Uterus (tissue), 4 donors: ENCODE measurements around the gene KLHL8. TPM values are rescaled to one million over a fixed set of nuclear protein-coding genes. Genes with fewer than 3 reads are reported as not detected.

Experiments
- DNase-seq, 2 donors: peaks; one replicate each; pipeline ENCODE4 v3.0.0-alpha.2; 2019 to 2020
- H3K27ac ChIP-seq, 2 donors: fragments of 200-600 bp; sonication (generic); 1 replicate in 1 of 2; 2 replicates in 1 of 2; pipeline ENCODE4 v1.5.1; 2016 to 2018
- H3K27me3 ChIP-seq, 2 donors: fragments of 200-600 bp; sonication (generic); one replicate each; pipeline ENCODE4 v1.5.1; 2018 to 2019; ENCODE audit warnings: control low read depth in 1 of 2
- H3K36me3 ChIP-seq, 2 donors: fragments of 200-600 bp; sonication (generic); one replicate each; pipeline ENCODE4 v1.5.1; 2019; ENCODE audit warnings: control low read depth in 1 of 2
- H3K4me1 ChIP-seq, 2 donors: fragments of 200-600 bp; sonication (generic); one replicate each; pipeline ENCODE4 v1.5.1; 2018 to 2019; ENCODE audit warnings: control low read depth in 1 of 2
- H3K4me3 ChIP-seq, 2 donors: fragments of 200-600 bp; sonication (generic); 1 replicate in 1 of 2; 2 replicates in 1 of 2; pipeline ENCODE4 v1.5.1; 2018 to 2019; ENCODE audit warnings: mild to moderate bottlenecking in 1 of 2
- H3K9me3 ChIP-seq, 2 donors: fragments of 200-600 bp; sonication (generic); one replicate each; pipeline ENCODE4 v1.5.1; 2019; ENCODE audit warnings: control low read depth in 1 of 2
- POLR2A ChIP-seq, 2 donors: fragments of 450-650 bp; IDR thresholded peaks; one replicate each; pipeline ENCODE4 v1.6.1; 2016; ENCODE audit warnings: antibody characterized with exemption in 2 of 2, mild to moderate bottlenecking in 1 of 2, moderate library complexity in 1 of 2
- intact Hi-C: fragments of 100-400 bp; cut with DNase I; formaldehyde crosslinking; loops from one replicate; pipeline ENCODE4 v1.15.1; 2023; ENCODE audit warnings: low total_unique reads
- total RNA-seq, 4 donors: library from RNA; depleted of rRNA in 3 of 4; stranded (reverse); fragments of >200 nt in 3 of 4; gene quantifications; one replicate each; pipeline versions ENCODE4 v1.1.0 to v1.2.4, GENCODE V29; 2014 to 2023
- TF ChIP-seq, protein P1 (sequence below), 4 experiments: fragments of 200-600 bp in 2 of 4; fragments of 450-650 bp in 2 of 4; sonication (generic) in 2 of 4; IDR thresholded peaks; one replicate each; pipeline ENCODE4 v1.5.1; 2016 to 2019; ENCODE audit warnings: antibody characterized with exemption in 4 of 4, mild to moderate bottlenecking in 2 of 4, moderate library complexity in 1 of 4
- donor health status: DM: yes; HTN: yes; CAD: no.

KLHL8 gene
- total RNA-seq, 4 donors from 2014 or later: 10.0 to 31.8 (median 24.5) TPM

DNA sequence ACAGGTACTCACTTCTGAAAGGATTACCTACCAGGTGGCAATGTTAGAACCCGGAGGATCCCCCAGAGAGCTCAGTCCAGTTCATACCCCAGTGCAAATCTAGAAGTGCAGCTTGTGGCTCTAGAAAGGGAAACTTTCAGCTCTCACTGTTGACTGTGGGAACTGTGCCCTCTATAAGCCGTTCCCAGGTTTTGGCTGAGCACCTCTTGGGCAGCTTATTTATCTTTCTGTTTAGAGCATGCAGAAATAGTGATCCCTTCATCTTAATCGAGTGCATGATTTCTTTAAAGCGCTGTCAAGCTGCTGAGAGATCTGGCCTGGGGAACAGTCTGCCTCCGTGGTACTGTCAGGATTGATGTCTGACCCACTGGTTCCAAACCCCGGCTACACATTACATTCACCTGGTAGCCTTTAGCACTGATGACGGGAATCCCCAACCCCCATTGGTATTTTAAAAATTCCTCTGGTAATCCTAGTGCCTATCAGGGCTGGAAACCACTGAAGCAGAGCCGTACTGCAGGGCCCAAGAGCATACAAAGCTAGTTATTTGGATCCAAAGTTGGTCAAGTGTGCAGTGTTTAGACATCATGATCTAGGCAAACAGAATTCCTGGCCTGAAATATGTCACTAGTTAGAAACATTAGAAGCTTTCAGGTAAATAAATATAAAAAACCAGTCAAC lies 103.2 kb downstream of the KLHL8 start:
- H3K27ac ChIP-seq: peak overlapping the region in 1 of 2 donors; percentile 33

DNA sequence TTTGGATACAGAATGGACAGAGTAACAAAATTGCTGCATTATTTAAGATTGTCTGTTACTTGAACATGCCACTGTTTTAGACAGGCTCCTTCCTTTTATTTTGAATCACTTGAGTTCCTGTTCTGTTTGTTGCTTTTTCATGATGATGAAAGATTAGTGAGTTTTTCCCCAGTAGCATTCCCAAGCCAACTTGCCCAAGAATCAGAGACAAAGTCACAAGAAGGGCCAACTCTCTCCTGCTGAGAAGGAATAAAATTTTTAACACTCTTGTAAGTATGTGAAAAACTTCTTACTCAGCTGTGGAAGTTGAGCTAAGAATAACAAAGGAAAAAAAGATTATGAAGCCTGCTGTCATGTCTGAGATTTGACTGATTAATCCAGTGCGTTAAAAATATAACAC lies 104.2 kb downstream of the KLHL8 start:
- H3K4me3 ChIP-seq: no peak overlapping the region
- DNase-seq: no peak
- intact Hi-C loops: no loop called here
- no peak overlapping the region for H3K27ac ChIP-seq
- H3K27me3 ChIP-seq: no peaks in the 10 kb centered on the region
- no peaks in the 10 kb centered on the region for H3K9me3 ChIP-seq
- no peak for TF ChIP-seq POLR2A (IDR thresholded peaks at IDR 0.05)
- TF ChIP-seq, protein P1, sequence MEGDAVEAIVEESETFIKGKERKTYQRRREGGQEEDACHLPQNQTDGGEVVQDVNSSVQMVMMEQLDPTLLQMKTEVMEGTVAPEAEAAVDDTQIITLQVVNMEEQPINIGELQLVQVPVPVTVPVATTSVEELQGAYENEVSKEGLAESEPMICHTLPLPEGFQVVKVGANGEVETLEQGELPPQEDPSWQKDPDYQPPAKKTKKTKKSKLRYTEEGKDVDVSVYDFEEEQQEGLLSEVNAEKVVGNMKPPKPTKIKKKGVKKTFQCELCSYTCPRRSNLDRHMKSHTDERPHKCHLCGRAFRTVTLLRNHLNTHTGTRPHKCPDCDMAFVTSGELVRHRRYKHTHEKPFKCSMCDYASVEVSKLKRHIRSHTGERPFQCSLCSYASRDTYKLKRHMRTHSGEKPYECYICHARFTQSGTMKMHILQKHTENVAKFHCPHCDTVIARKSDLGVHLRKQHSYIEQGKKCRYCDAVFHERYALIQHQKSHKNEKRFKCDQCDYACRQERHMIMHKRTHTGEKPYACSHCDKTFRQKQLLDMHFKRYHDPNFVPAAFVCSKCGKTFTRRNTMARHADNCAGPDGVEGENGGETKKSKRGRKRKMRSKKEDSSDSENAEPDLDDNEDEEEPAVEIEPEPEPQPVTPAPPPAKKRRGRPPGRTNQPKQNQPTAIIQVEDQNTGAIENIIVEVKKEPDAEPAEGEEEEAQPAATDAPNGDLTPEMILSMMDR (IDR thresholded peaks at IDR 0.05): no peak
- no peaks in the 10 kb centered on the region for H3K36me3 ChIP-seq
- H3K4me1 ChIP-seq: peaks cover 3 to 4% of the 10 kb centered on the region in 2 donors

More for the DNA sequence above, 103.2 kb downstream of the KLHL8 start:
- H3K27me3 ChIP-seq: no peaks in the 10 kb centered on the region
- intact Hi-C loops: no loop called here
- TF ChIP-seq, protein P1 (IDR thresholded peaks at IDR 0.05): no peak
- no peak for TF ChIP-seq POLR2A (IDR thresholded peaks at IDR 0.05)
- no peaks in the 10 kb centered on the region for H3K9me3 ChIP-seq
- H3K36me3 ChIP-seq: no peaks in the 10 kb centered on the region
- DNase-seq: no peak
- H3K4me1 ChIP-seq: peaks cover 3 to 4% of the 10 kb centered on the region in 2 donors
- no peak overlapping the region for H3K4me3 ChIP-seq

DNA sequence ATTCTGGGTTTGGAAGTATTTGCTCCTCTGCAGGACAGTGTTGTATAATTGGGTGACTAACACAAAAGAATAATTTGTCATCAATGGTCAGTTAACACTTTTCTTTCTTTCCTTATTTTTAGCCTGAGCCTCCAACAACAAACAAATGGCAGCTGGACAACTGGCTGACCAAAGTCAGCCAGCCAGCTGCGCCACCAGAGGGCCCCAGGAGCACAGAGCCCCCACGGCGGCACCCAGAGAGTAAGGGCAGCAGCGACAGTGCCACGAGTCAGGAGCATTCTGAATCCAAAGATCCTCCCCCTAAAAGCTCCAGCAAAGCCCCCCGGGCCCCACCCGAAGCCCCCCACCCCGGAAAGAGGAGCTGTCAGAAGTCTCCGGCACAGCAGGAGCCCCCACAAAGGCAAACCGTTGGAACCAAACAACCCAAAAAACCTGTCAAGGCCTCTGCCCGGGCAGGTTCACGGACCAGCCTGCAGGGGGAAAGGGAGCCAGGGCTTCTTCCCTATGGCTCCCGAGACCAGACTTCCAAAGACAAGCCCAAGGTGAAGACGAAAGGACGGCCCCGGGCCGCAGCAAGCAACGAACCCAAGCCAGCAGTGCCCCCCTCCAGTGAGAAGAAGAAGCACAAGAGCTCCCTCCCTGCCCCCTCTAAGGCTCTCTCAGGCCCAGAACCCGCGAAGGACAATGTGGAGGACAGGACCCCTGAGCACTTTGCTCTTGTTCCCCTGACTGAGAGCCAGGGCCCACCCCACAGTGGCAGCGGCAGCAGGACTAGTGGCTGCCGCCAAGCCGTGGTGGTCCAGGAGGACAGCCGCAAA lies 106.0 kb downstream of the KLHL8 start:
- H3K9me3 ChIP-seq: no peaks in the 10 kb centered on the region
- H3K27ac ChIP-seq: no peak overlapping the region
- peaks cover 0 to 4% of the 10 kb centered on the region in 2 donors for H3K4me1 ChIP-seq
- no peak for DNase-seq
- no peak overlapping the region for H3K4me3 ChIP-seq
- intact Hi-C loops: no loop called here
- no peaks in the 10 kb centered on the region for H3K36me3 ChIP-seq
- no peaks in the 10 kb centered on the region for H3K27me3 ChIP-seq
- no peak for TF ChIP-seq POLR2A (IDR thresholded peaks at IDR 0.05)
- TF ChIP-seq, protein P1 (IDR thresholded peaks at IDR 0.05): no peak

DNA sequence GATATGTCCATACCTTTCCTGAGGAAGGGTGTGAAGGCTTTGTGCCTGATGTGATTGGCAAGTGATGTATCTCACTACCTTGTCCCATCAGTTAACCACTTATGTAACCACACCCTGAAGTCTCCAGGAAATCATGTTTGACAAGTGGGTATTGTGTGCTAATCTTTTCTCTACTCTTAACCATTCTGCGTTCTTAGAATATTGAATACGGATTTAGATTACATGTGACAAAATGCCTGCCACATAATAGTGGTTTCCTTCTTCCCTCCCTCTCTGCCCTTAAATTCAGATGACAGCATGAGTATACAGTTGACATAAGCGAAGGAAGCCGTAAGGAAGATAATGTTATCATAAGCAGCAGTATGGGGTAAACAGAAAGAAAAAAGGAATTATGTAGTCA lies 108.4 kb downstream of the KLHL8 start:
- H3K4me1 ChIP-seq: peaks cover 7 to 13% of the 10 kb centered on the region in 2 donors

More for the DNA sequence above, 108.4 kb downstream of the KLHL8 start:
- Histone ChIP-seq H3K27me3 (no peaks in the 10 kb centered on the region), H3K27ac (no peak overlapping the region), H3K4me3 (no peak overlapping the region), H3K36me3 (no peaks in the 10 kb centered on the region), H3K9me3 (no peaks in the 10 kb centered on the region)
- no peak for TF ChIP-seq POLR2A (IDR thresholded peaks at IDR 0.05)
- DNase-seq: no peak
- intact Hi-C loops: no loop called here

Other genes starting within 250 kb of the KLHL8 start
- 1 to 10 TPM in 1 of 4 donors, under 1 TPM in 2, not detected in 1; 0.14 to 2.4 (median 0.26) TPM for gene HSD17B13, start 102.3 kb upstream of the KLHL8 start, total RNA-seq
- gene HSD17B11, start 170.6 kb upstream of the KLHL8 start, total RNA-seq: 100 to 1,000 TPM in 2 of 4 donors, 10 to 100 TPM in 2; 62.0 to 142 (median 105) TPM
- gene NUDT9, start 202.0 kb upstream of the KLHL8 start, total RNA-seq: 10 to 100 TPM; 23.1 to 40.9 (median 39.0) TPM